Peyer's patch (tissue), 4 donors: ENCODE measurements around the gene MYO18B. TPM values are rescaled to one million over a fixed set of nuclear protein-coding genes. Genes with fewer than 3 reads are reported as not detected.

Experiments used
- DNase-seq, 3 donors: peaks; one replicate each; pipeline ENCODE4 v3.0.0-alpha.2; 2017 to 2019
- H3K27ac ChIP-seq, 4 donors: fragments of 200-600 bp; sonication (generic); one replicate each; pipeline ENCODE4 v1.5.1; 2016 to 2019
- H3K27me3 ChIP-seq, 2 donors: fragments of 200-600 bp; sonication (generic); one replicate each; pipeline ENCODE4 v1.5.1; 2019
- H3K36me3 ChIP-seq, 3 donors: fragments of 200-600 bp; sonication (generic); one replicate each; pipeline ENCODE4 v1.5.1; 2016 to 2019
- H3K4me1 ChIP-seq, 4 donors: fragments of 200-600 bp; sonication (generic); one replicate each; pipeline ENCODE4 v1.5.1; 2016 to 2019
- H3K4me3 ChIP-seq, 4 donors: fragments of 200-600 bp; sonication (generic); 1 replicate in 3 of 4; 2 replicates in 1 of 4; pipeline ENCODE4 v1.5.1; 2016 to 2019; ENCODE audit warnings: mild to moderate bottlenecking in 1 of 4
- H3K9me3 ChIP-seq, 4 donors: fragments of 200-600 bp; sonication (generic); one replicate each; pipeline ENCODE4 v1.5.1; 2016 to 2019; ENCODE audit warnings: mild to moderate bottlenecking in 1 of 4
- POLR2A ChIP-seq, 2 donors: fragments of 450-650 bp; IDR thresholded peaks; one replicate each; pipeline ENCODE4 v1.5.1; 2017; ENCODE audit warnings: antibody characterized with exemption in 2 of 2, mild to moderate bottlenecking in 2 of 2, moderate library complexity in 2 of 2
- total RNA-seq, 4 donors: library from RNA; depleted of rRNA; stranded (reverse); fragments of >200 nt; gene quantifications; one replicate each; pipeline ENCODE4 v1.1.0, GENCODE V29; 2016
- TF ChIP-seq, protein P1 (sequence below), 6 experiments: fragments of 450-650 bp in 4 of 6; fragments of 200-600 bp in 2 of 6; sonication (generic) in 1 of 6; IDR thresholded peaks; one replicate each; pipeline ENCODE4 v1.5.1; 2017 to 2019; ENCODE audit warnings: antibody characterized with exemption in 6 of 6, mild to moderate bottlenecking in 3 of 6, moderate library complexity in 1 of 6

The MYO18B gene
- total RNA-seq, 4 donors from 2014 or later, result 0.28 to 0.83 TPM; not detected in 2

DNA sequence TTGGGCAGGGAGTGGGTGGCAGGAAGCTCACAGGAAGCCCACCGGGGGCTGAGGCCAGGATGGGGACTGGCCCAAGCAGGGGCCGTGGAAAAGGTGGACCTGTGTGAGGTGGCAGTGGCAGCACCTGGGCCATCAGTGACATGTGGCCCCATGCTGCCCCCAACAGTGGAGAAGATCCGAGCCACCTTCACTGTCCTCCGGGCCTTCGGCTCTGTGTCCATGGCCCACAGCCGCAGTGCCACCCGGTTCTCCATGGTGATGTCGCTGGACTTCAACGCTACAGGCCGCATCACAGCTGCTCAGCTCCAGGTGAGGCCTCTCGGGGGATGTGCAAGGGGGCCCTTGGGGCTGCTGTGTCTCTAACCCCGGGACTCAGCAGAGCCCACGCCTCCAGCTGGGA, 37.9 kb downstream of the MYO18B start:
- no peak overlapping the region for H3K4me3 ChIP-seq
- H3K9me3 ChIP-seq, result no peaks in the 10 kb centered on the region
- TF ChIP-seq, protein P1, sequence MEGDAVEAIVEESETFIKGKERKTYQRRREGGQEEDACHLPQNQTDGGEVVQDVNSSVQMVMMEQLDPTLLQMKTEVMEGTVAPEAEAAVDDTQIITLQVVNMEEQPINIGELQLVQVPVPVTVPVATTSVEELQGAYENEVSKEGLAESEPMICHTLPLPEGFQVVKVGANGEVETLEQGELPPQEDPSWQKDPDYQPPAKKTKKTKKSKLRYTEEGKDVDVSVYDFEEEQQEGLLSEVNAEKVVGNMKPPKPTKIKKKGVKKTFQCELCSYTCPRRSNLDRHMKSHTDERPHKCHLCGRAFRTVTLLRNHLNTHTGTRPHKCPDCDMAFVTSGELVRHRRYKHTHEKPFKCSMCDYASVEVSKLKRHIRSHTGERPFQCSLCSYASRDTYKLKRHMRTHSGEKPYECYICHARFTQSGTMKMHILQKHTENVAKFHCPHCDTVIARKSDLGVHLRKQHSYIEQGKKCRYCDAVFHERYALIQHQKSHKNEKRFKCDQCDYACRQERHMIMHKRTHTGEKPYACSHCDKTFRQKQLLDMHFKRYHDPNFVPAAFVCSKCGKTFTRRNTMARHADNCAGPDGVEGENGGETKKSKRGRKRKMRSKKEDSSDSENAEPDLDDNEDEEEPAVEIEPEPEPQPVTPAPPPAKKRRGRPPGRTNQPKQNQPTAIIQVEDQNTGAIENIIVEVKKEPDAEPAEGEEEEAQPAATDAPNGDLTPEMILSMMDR (IDR thresholded peaks at IDR 0.05), result no peak
- no peak for TF ChIP-seq POLR2A (IDR thresholded peaks at IDR 0.05)
- no peaks in the 10 kb centered on the region for H3K36me3 ChIP-seq
- no peaks in the 10 kb centered on the region for H3K4me1 ChIP-seq
- no peak for DNase-seq
- H3K27me3 ChIP-seq, result no peaks in the 10 kb centered on the region
- H3K27ac ChIP-seq, result no peak overlapping the region

DNA sequence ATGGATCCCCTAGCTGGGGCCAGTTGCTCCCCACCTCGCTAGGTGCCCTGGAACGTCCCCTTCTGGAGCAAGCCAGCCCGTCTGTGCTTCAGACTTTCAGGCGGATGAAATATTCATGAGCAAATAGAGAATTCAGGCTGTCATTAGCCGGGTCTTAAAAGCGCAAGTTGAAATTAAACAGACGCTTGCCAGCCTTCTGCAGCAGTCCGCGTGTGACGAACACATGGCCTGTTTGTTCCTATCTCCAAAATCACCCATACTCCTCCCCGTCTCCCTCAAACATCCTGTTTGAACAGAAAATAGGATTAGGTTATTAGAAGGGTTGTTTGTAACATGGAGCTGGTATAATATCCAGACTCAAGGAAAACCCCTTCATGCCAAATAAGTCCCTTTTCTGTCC, 38.7 kb downstream of the MYO18B start:
- TF ChIP-seq POLR2A (IDR thresholded peaks at IDR 0.05), result no peak
- TF ChIP-seq, protein P1 (IDR thresholded peaks at IDR 0.05), result no peak
- no peaks in the 10 kb centered on the region for H3K4me1 ChIP-seq
- DNase-seq, result no peak
- H3K27ac ChIP-seq, result no peak overlapping the region
- H3K36me3 ChIP-seq, result no peaks in the 10 kb centered on the region
- H3K27me3 ChIP-seq, result no peaks in the 10 kb centered on the region
- no peak overlapping the region for H3K4me3 ChIP-seq
- no peaks in the 10 kb centered on the region for H3K9me3 ChIP-seq

DNA sequence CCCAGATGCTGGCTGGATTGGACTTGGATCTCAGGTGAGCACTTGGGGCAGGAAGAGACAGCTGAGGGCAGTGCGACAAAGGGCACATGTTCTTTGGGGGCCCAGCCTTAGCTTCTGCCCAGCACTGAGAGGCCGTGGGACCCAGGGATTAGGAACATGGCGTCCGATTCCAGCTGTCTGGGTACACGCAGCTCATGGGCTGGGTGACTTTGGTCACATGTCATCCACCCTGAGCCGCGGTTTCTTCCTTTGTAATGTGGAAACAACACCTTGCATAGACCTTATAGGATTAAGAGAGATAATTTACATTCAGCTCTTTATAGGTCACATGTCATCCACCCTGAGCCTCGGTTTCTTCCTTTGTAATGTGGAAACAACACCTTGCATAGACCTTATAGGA, 39.8 kb downstream of the MYO18B start:
- no peaks in the 10 kb centered on the region for H3K27me3 ChIP-seq
- H3K4me3 ChIP-seq, result no peak overlapping the region
- H3K27ac ChIP-seq, result no peak overlapping the region
- H3K36me3 ChIP-seq, result no peaks in the 10 kb centered on the region
- DNase-seq, result no peak
- H3K4me1 ChIP-seq, result no peaks in the 10 kb centered on the region
- H3K9me3 ChIP-seq, result no peaks in the 10 kb centered on the region
- no peak for TF ChIP-seq POLR2A (IDR thresholded peaks at IDR 0.05)
- TF ChIP-seq, protein P1 (IDR thresholded peaks at IDR 0.05), result no peak

DNA sequence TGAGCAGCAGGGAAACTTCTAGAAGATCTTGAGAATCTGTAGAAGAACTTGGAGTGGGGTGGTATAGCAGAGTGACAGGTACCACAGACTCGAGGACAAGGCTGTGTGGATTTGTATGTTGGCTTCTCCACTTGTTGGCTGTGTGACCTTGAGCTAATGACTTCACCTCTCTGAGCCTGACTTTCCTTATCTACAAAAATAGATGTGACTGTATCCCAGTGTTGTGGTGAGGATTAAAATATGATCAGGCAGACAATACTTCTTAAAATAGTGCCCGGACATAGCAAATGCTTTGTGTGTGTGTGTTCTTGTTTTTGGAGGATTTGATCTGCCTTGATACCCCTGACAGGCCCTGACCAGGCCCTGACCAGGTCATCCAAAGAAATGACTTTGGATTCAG, 40.8 kb downstream of the MYO18B start:
- Histone ChIP-seq H3K27ac (no peak overlapping the region), H3K36me3 (no peaks in the 10 kb centered on the region), H3K27me3 (no peaks in the 10 kb centered on the region), H3K4me3 (no peak overlapping the region), H3K9me3 (no peaks in the 10 kb centered on the region), H3K4me1 (no peaks in the 10 kb centered on the region)
- no peak for DNase-seq
- TF ChIP-seq, protein P1 (IDR thresholded peaks at IDR 0.05), result no peak
- TF ChIP-seq POLR2A (IDR thresholded peaks at IDR 0.05), result no peak

DNA sequence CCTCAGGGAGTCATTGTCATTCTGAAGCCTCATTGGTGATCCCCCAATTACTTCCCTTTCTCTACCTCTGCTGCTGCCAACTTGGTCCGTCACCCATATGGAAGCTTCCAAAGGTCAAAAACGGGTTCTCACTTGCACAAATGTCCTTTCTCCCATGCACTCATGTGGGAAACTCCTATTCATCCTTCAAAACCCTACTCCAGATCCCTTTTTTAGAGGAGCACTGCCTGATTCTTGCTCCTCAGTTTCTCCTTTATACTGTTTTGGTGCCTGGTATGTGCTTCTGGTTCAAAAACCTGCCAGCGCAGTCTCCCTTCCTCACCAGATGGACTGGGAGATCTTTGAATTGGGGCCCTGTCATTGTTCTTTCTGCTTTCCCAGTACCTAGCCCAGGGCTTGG, 41.9 kb downstream of the MYO18B start:
- Histone ChIP-seq H3K4me1 (no peaks in the 10 kb centered on the region), H3K36me3 (no peaks in the 10 kb centered on the region), H3K9me3 (no peaks in the 10 kb centered on the region), H3K4me3 (no peak overlapping the region), H3K27ac (no peak overlapping the region), H3K27me3 (no peaks in the 10 kb centered on the region)
- no peak for TF ChIP-seq POLR2A (IDR thresholded peaks at IDR 0.05)
- TF ChIP-seq, protein P1 (IDR thresholded peaks at IDR 0.05), result no peak
- DNase-seq, result no peak

DNA sequence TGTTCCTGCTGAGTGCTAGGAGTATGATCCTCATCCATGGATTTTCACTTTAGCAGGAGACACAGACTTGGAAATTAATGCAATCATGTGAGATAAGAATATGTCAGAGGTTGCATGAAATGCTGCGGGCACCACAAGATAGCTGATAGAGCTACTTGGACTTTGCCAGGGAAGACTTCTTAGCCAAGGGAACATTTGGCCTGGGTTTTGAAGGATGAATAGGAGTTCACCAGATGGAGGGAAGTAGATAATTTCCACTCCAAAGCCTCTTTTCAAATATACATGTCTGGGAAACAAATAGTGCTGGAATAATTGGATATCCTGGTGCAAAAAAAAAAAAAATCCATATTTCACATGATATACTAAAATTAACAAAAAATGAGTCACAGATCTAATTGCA, 44.2 kb downstream of the MYO18B start:
- no peaks in the 10 kb centered on the region for H3K36me3 ChIP-seq
- no peak overlapping the region for H3K4me3 ChIP-seq
- H3K27ac ChIP-seq, result no peak overlapping the region
- no peaks in the 10 kb centered on the region for H3K9me3 ChIP-seq
- TF ChIP-seq, protein P1 (IDR thresholded peaks at IDR 0.05), result no peak
- TF ChIP-seq POLR2A (IDR thresholded peaks at IDR 0.05), result no peak
- no peaks in the 10 kb centered on the region for H3K4me1 ChIP-seq
- H3K27me3 ChIP-seq, result no peaks in the 10 kb centered on the region
- DNase-seq, result no peak
